PC-9 (cell line): Measurements from ENCODE around the gene ETV1. TPM values are rescaled to one million over a fixed set of nuclear protein-coding genes. Genes with fewer than 3 reads are reported as not detected.

Experiments
- BruUV-seq: library from RNA; stranded (reverse); fragments of 400-500 nt; replicated peaks from 2 replicates; lab custom pipeline; 2021; lab: Mats Ljungman, UMichigan
- CTCF ChIA-PET: fragments of 300-600 bp; sonication (Branson Sonifier 250); formaldehyde crosslinking; loops from one replicate; lab custom pipeline; 2022; ENCODE audit warnings: antibody characterized with exemption; lab: Charles Lee
- POLR2A ChIA-PET: fragments of 300-600 bp; sonication (Branson Sonifier 250); formaldehyde crosslinking; loops from one replicate; lab custom pipeline; 2022; ENCODE audit warnings: antibody characterized with exemption; ENCODE audit not compliant: unreplicated experiment; lab: Charles Lee
- DNase-seq, 2 experiments: peaks; one replicate each; pipeline versions ENCODE4 v3.0.0 to v3.0.0-alpha.2; 2015 to 2022; ENCODE audit warnings: mixed read lengths in 1 of 2
- H2AFZ ChIP-seq: fragments of 200-600 bp; sonication (generic); 2 replicates; pipeline ENCODE4 v1.8.1; 2017; ENCODE audit warnings: antibody characterized with exemption
- H3F3A ChIP-seq: fragments of 200-600 bp; sonication (generic); 2 replicates; pipeline ENCODE4 v1.8.1; 2017; ENCODE audit warnings: antibody characterized with exemption, mild to moderate bottlenecking, low read depth; ENCODE audit not compliant: insufficient read depth
- H3K27ac ChIP-seq: fragments of 200-600 bp; sonication (generic); 2 replicates; pipeline ENCODE4 v1.6.1; 2016; ENCODE audit warnings: mixed run types
- H3K27me3 ChIP-seq: fragments of 200-600 bp; sonication (generic); 2 replicates; pipeline ENCODE4 v1.6.1; 2016; ENCODE audit warnings: low read depth, mixed run types; ENCODE audit not compliant: insufficient read depth
- H3K36me3 ChIP-seq: fragments of 200-600 bp; sonication (generic); 2 replicates; pipeline ENCODE4 v1.6.1; 2016; ENCODE audit warnings: low read depth, mixed run types
- H3K4me1 ChIP-seq: fragments of 200-600 bp; sonication (generic); replicated peaks from 2 replicates; pipeline ENCODE4 v1.6.1; 2016; ENCODE audit warnings: mixed run types; ENCODE audit not compliant: insufficient read depth
- H3K4me2 ChIP-seq: fragments of 200-600 bp; sonication (generic); 2 replicates; pipeline ENCODE4 v1.6.1; 2017; ENCODE audit warnings: mixed run types
- H3K4me3 ChIP-seq: fragments of 200-600 bp; sonication (generic); 2 replicates; pipeline ENCODE4 v1.6.1; 2016; ENCODE audit warnings: mixed run types
- H3K79me2 ChIP-seq: fragments of 200-600 bp; sonication (generic); 2 replicates; pipeline ENCODE4 v1.6.1; 2017; ENCODE audit warnings: low read depth, mixed run types
- H3K9me2 ChIP-seq: fragments of 200-600 bp; sonication (generic); 2 replicates; pipeline ENCODE4 v1.8.1; 2017; ENCODE audit warnings: mild to moderate bottlenecking; ENCODE audit not compliant: insufficient read depth
- H3K9me3 ChIP-seq: fragments of 200-600 bp; sonication (generic); 2 replicates; pipeline ENCODE4 v1.8.1; 2016; ENCODE audit warnings: low read depth; ENCODE audit not compliant: insufficient read depth
- H4K20me1 ChIP-seq: fragments of 200-600 bp; sonication (generic); 2 replicates; pipeline ENCODE4 v1.8.1; 2017; ENCODE audit not compliant: insufficient read depth
- CTCF ChIP-seq: fragments of 200-600 bp; sonication (generic); conservative IDR thresholded peaks from 2 replicates; pipeline ENCODE4 v1.6.1; 2017; ENCODE audit warnings: mixed run types, antibody characterized with exemption, mild to moderate bottlenecking, moderate library complexity
- EZH2 ChIP-seq: fragments of 200-600 bp; sonication (generic); IDR thresholded peaks from 2 replicates; pipeline ENCODE4 v1.8.0; 2017; ENCODE audit warnings: antibody characterized with exemption, low read depth
- intact Hi-C: fragments of 100-400 bp; cut with micrococcal nuclease; formaldehyde crosslinking; loops from one replicate; pipeline ENCODE4 v1.10.0; 2022; ENCODE audit not compliant: unreplicated experiment
- total RNA-seq: library from RNA; stranded (reverse); gene quantifications from 2 replicates; pipeline ENCODE4 v1.2.3, GENCODE V29; 2021

ETV1 gene
- total RNA-seq, 1 experiment from 2014 or later = 9.0 TPM

DNA sequence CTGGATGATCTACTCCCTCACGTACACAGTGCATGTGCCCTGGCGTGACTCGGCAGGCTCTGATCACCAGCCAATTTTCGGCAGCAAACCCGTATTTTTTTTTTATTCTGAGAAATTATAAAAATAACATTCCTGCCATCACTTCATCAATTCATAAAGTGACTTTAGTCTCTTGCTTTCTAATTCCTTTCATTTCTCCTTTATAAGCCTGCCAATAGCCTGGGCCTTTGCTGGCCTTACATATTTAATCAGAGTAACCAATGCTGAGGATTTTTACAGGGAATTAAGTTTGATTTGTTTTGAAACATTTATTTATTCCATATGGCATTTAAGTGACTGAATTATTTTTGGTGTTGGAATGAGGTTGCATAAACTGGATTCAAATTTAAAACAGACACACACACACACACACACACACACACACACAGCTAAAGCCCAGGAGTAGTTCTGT lies 140.8 kb downstream of the ETV1 start:
- BruUV-seq = no TSS peak
- no peaks in the 10 kb centered on the region for H3K27me3 ChIP-seq
- H3K4me3 ChIP-seq = no peak overlapping the region
- intact Hi-C loops = no loop called here
- H3K4me2 ChIP-seq = no peak overlapping the region
- H3K36me3 ChIP-seq = no peaks in the 10 kb centered on the region
- H2AFZ ChIP-seq = no peak overlapping the region
- H3F3A ChIP-seq = peaks cover 12% of the 10 kb centered on the region
- H3K4me1 ChIP-seq = peaks cover 11% of the 10 kb centered on the region
- H3K9me3 ChIP-seq = peaks cover 7% of the 10 kb centered on the region; the same call in 1 of the 2 replicates
- CTCF ChIA-PET = no interaction called here
- TF ChIP-seq CTCF (no peak), EZH2 (no peak)
- POLR2A ChIA-PET = interaction anchor here (0.6 kb wide), 1 partner anchor 107 kb away, joined by 3 read pairs; no protein-coding TSS in a partner anchor
- no peaks in the 10 kb centered on the region for H3K9me2 ChIP-seq
- no peaks in the 10 kb centered on the region for H4K20me1 ChIP-seq
- no peaks in the 10 kb centered on the region for H3K79me2 ChIP-seq
- no peak overlapping the region for H3K27ac ChIP-seq
- DNase-seq = no peak

DNA sequence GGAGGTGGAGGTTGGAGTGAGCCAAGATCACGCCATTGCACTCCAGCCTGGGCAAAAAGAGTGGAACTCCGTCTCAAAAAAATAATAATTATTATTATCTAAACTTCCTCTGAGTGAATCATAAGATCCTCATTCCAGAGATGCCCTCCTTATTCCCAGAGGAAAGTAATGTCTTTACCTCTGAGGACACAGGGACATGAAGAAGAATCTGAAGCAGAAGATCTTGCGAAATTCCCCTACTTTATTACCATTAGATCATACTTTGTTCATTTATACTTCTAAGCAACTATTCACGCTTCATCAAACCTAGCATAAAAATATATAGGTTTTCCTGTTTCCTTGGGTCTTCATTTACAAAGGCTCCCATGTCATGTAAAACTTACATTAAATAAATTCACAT lies 143.1 kb downstream of the ETV1 start:
- Histone ChIP-seq H3K79me2 (no peaks in the 10 kb centered on the region), H2AFZ (no peak overlapping the region), H3K9me3 (peaks cover 7% of the 10 kb centered on the region; the same call in 1 of the 2 replicates), H3K27me3 (no peaks in the 10 kb centered on the region), H3K9me2 (no peaks in the 10 kb centered on the region), H3K4me1 (peaks cover 11% of the 10 kb centered on the region), H3F3A (peaks cover 12% of the 10 kb centered on the region), H3K4me3 (no peak overlapping the region), H4K20me1 (0 out of 2 replicates have a peak, but pooled peaks cover 4% of the 10 kb centered on the region), H3K36me3 (no peaks in the 10 kb centered on the region), H3K4me2 (no peak overlapping the region), H3K27ac (no peak overlapping the region)
- POLR2A ChIA-PET = no interaction called here
- TF ChIP-seq EZH2 = no peak
- intact Hi-C loops = no loop called here
- no TSS peak for BruUV-seq
- DNase-seq = no peak
- CTCF ChIA-PET = no interaction called here

- ChIA-PET POLR2A (no interaction called here), CTCF (no interaction called here)
- Histone ChIP-seq H3F3A (peaks cover 8% of the 10 kb centered on the region), H3K4me3 (no peak overlapping the region), H3K4me1 (peaks cover 6% of the 10 kb centered on the region), H3K9me3 (peaks cover 7% of the 10 kb centered on the region; the same call in 1 of the 2 replicates), H2AFZ (no peak overlapping the region; the same call in 1 of the 2 replicates), H3K9me2 (no peaks in the 10 kb centered on the region), H3K79me2 (no peaks in the 10 kb centered on the region), H4K20me1 (0 out of 2 replicates have a peak, but pooled peaks cover 4% of the 10 kb centered on the region), H3K27ac (no peak overlapping the region), H3K4me2 (no peak overlapping the region), H3K27me3 (no peaks in the 10 kb centered on the region), H3K36me3 (no peaks in the 10 kb centered on the region)
- BruUV-seq = no TSS peak
- DNase-seq = no peak
- intact Hi-C loops = no loop called here
- TF ChIP-seq CTCF = no peak
- no peak for TF ChIP-seq EZH2
Observed at GRCh38 chr7:13845601-13846000, 143.9 kb downstream of the ETV1 start.

GRCh38 chr7:13844954-13845353 lies 144.5 kb downstream of the ETV1 start:
- ChIA-PET CTCF (no interaction called here), POLR2A (no interaction called here)
- intact Hi-C loops = no loop called here
- no peak for DNase-seq
- Histone ChIP-seq H3K27me3 (no peaks in the 10 kb centered on the region), H2AFZ (no peak overlapping the region), H3K4me1 (peaks cover 2% of the 10 kb centered on the region; the same call in 1 of the 2 replicates), H3F3A (peaks cover 2% of the 10 kb centered on the region; the same call in 1 of the 2 replicates), H3K9me3 (peaks cover 7% of the 10 kb centered on the region; the same call in 1 of the 2 replicates), H4K20me1 (0 out of 2 replicates have a peak, but pooled peaks cover 4% of the 10 kb centered on the region), H3K27ac (no peak overlapping the region), H3K4me2 (no peak overlapping the region), H3K79me2 (no peaks in the 10 kb centered on the region), H3K9me2 (no peaks in the 10 kb centered on the region), H3K36me3 (no peaks in the 10 kb centered on the region), H3K4me3 (no peak overlapping the region)
- TF ChIP-seq EZH2 (no peak), CTCF (no peak)
- no TSS peak for BruUV-seq
